Mesothelial cell of epicardium (in vitro differentiated cells): ENCODE data around the gene BCL11B. TPM values are rescaled to one million over a fixed set of nuclear protein-coding genes. Genes with fewer than 3 reads are reported as not detected.

Experiments used
- DNase-seq, 2 experiments: peaks; one replicate each; pipeline ENCODE4 v3.0.0; 2021; ENCODE audit warnings: low spot score in 2 of 2; ENCODE audit not compliant: unreplicated experiment in 2 of 2
- H3K27ac Mint-ChIP-seq: 2 replicates; pipeline ENCODE4 v1.8.0; 2021; ENCODE audit warnings: mixed read lengths
- H3K27me3 Mint-ChIP-seq: 2 replicates; pipeline ENCODE4 v1.8.0; 2021; ENCODE audit warnings: low read depth, mixed read lengths
- H3K36me3 Mint-ChIP-seq: 2 replicates; pipeline ENCODE4 v1.8.0; 2021; ENCODE audit warnings: mixed read lengths
- H3K4me1 Mint-ChIP-seq: 2 replicates; pipeline ENCODE4 v1.8.0; 2021; ENCODE audit warnings: mixed read lengths
- H3K4me3 Mint-ChIP-seq: 2 replicates; pipeline ENCODE4 v1.8.0; 2021; ENCODE audit warnings: mild to moderate bottlenecking, moderate library complexity, mixed read lengths
- H3K9me3 Mint-ChIP-seq: 2 replicates; pipeline ENCODE4 v1.8.0; 2021; ENCODE audit warnings: mixed read lengths
- total RNA-seq: library from RNA; stranded (reverse); gene quantifications from 3 replicates; pipeline ENCODE4 v1.2.1, GENCODE V29; 2021
- TF ChIP-seq, protein P1 (sequence below): fragments of 200-600 bp; sonication (generic); IDR thresholded peaks from one replicate; pipeline ENCODE4 v1.5.0; 2021; ENCODE audit warnings: antibody characterized with exemption; ENCODE audit not compliant: unreplicated experiment

Gene BCL11B
- total RNA-seq, 1 donor from 2014 or later = 11.8 TPM

- H3K36me3 Mint-ChIP-seq = no peaks in the 10 kb centered on the region
- no peak for DNase-seq
- TF ChIP-seq, protein P1, sequence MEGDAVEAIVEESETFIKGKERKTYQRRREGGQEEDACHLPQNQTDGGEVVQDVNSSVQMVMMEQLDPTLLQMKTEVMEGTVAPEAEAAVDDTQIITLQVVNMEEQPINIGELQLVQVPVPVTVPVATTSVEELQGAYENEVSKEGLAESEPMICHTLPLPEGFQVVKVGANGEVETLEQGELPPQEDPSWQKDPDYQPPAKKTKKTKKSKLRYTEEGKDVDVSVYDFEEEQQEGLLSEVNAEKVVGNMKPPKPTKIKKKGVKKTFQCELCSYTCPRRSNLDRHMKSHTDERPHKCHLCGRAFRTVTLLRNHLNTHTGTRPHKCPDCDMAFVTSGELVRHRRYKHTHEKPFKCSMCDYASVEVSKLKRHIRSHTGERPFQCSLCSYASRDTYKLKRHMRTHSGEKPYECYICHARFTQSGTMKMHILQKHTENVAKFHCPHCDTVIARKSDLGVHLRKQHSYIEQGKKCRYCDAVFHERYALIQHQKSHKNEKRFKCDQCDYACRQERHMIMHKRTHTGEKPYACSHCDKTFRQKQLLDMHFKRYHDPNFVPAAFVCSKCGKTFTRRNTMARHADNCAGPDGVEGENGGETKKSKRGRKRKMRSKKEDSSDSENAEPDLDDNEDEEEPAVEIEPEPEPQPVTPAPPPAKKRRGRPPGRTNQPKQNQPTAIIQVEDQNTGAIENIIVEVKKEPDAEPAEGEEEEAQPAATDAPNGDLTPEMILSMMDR = no peak
- H3K4me1 Mint-ChIP-seq = peaks cover 45% of the 10 kb centered on the region
- no peaks in the 10 kb centered on the region for H3K27me3 Mint-ChIP-seq
- no peaks in the 10 kb centered on the region for H3K9me3 Mint-ChIP-seq
- H3K4me3 Mint-ChIP-seq = no peak overlapping the region
- no peak overlapping the region for H3K27ac Mint-ChIP-seq
Observed at GRCh38 chr14:99251721-99252120, 20.3 kb downstream of the BCL11B start.

DNA sequence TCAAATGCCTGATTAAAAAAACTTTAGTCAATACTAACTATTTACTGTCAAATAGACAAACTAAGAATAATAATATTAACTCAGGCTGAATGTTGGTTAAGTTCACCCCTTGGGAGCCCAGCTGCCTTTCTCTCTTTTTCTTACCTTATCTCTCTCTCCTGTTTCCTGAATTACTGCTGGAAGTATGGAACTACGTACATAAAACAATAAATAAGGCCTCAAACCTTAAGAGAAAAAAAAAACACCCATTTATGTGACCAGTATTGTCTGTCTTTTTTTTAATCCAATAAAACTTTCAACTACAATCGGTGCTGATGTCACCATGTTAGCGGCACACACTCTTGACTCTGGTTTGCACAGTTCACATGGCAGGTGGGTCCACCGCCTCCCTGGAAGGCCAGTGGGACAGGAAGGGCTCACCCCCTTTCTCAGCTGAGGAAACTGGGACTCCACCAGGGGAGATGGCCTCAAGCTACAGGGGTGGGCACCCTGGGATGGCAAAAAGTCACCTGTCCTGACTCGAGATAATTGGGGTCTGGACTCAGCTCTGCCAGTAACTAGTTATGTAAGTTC lies 21.3 kb downstream of the BCL11B start:
- no peaks in the 10 kb centered on the region for H3K27me3 Mint-ChIP-seq
- peaks cover 46% of the 10 kb centered on the region for H3K4me1 Mint-ChIP-seq
- TF ChIP-seq, protein P1 = no peak
- no peak for DNase-seq
- H3K36me3 Mint-ChIP-seq = no peaks in the 10 kb centered on the region
- no peak overlapping the region for H3K4me3 Mint-ChIP-seq
- H3K9me3 Mint-ChIP-seq = no peaks in the 10 kb centered on the region
- no peak overlapping the region for H3K27ac Mint-ChIP-seq

DNA sequence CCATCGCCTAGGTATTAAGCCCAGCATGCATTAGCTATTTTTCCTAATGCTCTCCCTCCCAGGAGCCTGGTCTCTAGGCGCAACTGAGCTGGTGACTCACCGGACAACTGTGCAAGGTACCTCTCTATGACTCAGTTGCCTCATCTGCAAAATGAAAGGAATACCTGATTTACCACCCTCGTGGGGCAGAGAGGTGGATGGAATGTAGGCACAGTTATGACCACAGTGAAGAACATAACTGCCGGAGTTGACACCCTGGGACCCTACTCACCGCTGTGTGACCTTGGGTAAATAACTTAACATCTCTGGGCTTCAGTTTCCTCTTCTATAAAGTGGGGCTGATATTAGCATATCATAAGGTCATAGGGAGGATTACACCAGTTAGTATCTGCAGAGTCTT lies 22.6 kb downstream of the BCL11B start:
- H3K9me3 Mint-ChIP-seq = no peaks in the 10 kb centered on the region
- TF ChIP-seq, protein P1 = no peak
- no peaks in the 10 kb centered on the region for H3K36me3 Mint-ChIP-seq
- H3K27ac Mint-ChIP-seq = no peak overlapping the region
- H3K4me3 Mint-ChIP-seq = no peak overlapping the region
- DNase-seq = no peak
- H3K27me3 Mint-ChIP-seq = no peaks in the 10 kb centered on the region
- peaks cover 49% of the 10 kb centered on the region for H3K4me1 Mint-ChIP-seq

- Mint-ChIP-seq H3K27ac (no peak overlapping the region), H3K9me3 (no peaks in the 10 kb centered on the region), H3K4me3 (no peak overlapping the region), H3K36me3 (no peaks in the 10 kb centered on the region), H3K27me3 (no peaks in the 10 kb centered on the region), H3K4me1 (peaks cover 50% of the 10 kb centered on the region)
- DNase-seq = no peak
- TF ChIP-seq, protein P1 = no peak
Observed at GRCh38 chr14:99248761-99249171, 23.2 kb downstream of the BCL11B start.

GRCh38 chr14:99247772-99248171 lies 24.2 kb downstream of the BCL11B start:
- TF ChIP-seq, protein P1 = no peak
- H3K4me3 Mint-ChIP-seq = no peak overlapping the region
- H3K4me1 Mint-ChIP-seq = peaks cover 52% of the 10 kb centered on the region
- no peak overlapping the region for H3K27ac Mint-ChIP-seq
- no peak for DNase-seq
- H3K9me3 Mint-ChIP-seq = no peaks in the 10 kb centered on the region
- no peaks in the 10 kb centered on the region for H3K27me3 Mint-ChIP-seq
- H3K36me3 Mint-ChIP-seq = no peaks in the 10 kb centered on the region
